MCF 10A (cell line): ENCODE measurements around the gene NSMF. TPM values are rescaled to one million over a fixed set of nuclear protein-coding genes. Genes with fewer than 3 reads are reported as not detected.

ENCODE experiments used
- BruUV-seq: library from RNA; stranded (reverse); fragments of 400-500 nt; replicated peaks from 2 replicates; lab custom pipeline; 2021; lab: Mats Ljungman, UMichigan
- CTCF ChIA-PET: fragments of 300-600 bp; sonication (Branson Sonifier 250); formaldehyde crosslinking; extraction: SDS; loops from one replicate; lab custom pipeline; 2021; ENCODE audit warnings: antibody characterized with exemption, inconsistent platforms; lab: Yijun Ruan, JAX
- POLR2A ChIA-PET: fragments of 300-600, 350-650 bp; sonication (Branson Sonifier 250); formaldehyde crosslinking; extraction: SDS; loops from one replicate; lab custom pipeline; 2020; ENCODE audit warnings: antibody characterized with exemption, inconsistent platforms; lab: Yijun Ruan, JAX
- DNase-seq: peaks from one replicate; pipeline ENCODE4 v3.0.0-alpha.2; 2018; ENCODE audit not compliant: unreplicated experiment
- H3K27ac Mint-ChIP-seq: one replicate; pipeline ENCODE4 v1.8.0; 2022; ENCODE audit warnings: mild to moderate bottlenecking, low read depth, mixed read lengths; ENCODE audit not compliant: unreplicated experiment
- H3K27me3 Mint-ChIP-seq: one replicate; pipeline ENCODE4 v1.8.0; 2022; ENCODE audit warnings: mixed read lengths; ENCODE audit not compliant: insufficient read depth, unreplicated experiment
- H3K36me3 Mint-ChIP-seq: one replicate; pipeline ENCODE4 v1.8.0; 2022; ENCODE audit warnings: mild to moderate bottlenecking, moderate library complexity, mixed read lengths; ENCODE audit not compliant: insufficient read depth, unreplicated experiment
- H3K4me1 Mint-ChIP-seq: one replicate; pipeline ENCODE4 v1.8.0; 2022; ENCODE audit warnings: mixed read lengths; ENCODE audit not compliant: insufficient read depth, unreplicated experiment
- H3K4me3 Mint-ChIP-seq: one replicate; pipeline ENCODE4 v1.8.0; 2022; ENCODE audit warnings: mild to moderate bottlenecking, moderate library complexity, mixed read lengths; ENCODE audit not compliant: unreplicated experiment
- H3K9me3 Mint-ChIP-seq: one replicate; pipeline ENCODE4 v1.8.0; 2022; ENCODE audit warnings: mixed read lengths; ENCODE audit not compliant: unreplicated experiment
- CTCF ChIP-seq: fragments of 200-600 bp; IDR thresholded peaks from one replicate; pipeline ENCODE4 v1.8.0; 2022; ENCODE audit warnings: antibody characterized with exemption, mild to moderate bottlenecking; ENCODE audit not compliant: unreplicated experiment
- intact Hi-C: fragments of 100-400 bp; cut with micrococcal nuclease; formaldehyde crosslinking; loops from 2 replicates; pipeline ENCODE4 v1.14.1; 2022
- total RNA-seq: library from RNA; stranded (reverse); gene quantifications from 2 replicates; pipeline ENCODE4 v1.2.3, GENCODE V29; 2022

Gene NSMF
- total RNA-seq, 1 experiment from 2014 or later = 37.8 TPM

GRCh38 chr9:137477778-137478612 is 18.9 kb upstream of the NSMF start:
- no peak for TF ChIP-seq CTCF
- Mint-ChIP-seq H3K27ac (no peak overlapping the region), H3K36me3 (peaks cover 2% of the 10 kb centered on the region), H3K4me3 (no peak overlapping the region), H3K27me3 (no peaks in the 10 kb centered on the region), H3K9me3 (peaks cover 15% of the 10 kb centered on the region), H3K4me1 (peaks cover 8% of the 10 kb centered on the region)
- DNase-seq = no peak
- no TSS peak for BruUV-seq
- POLR2A ChIA-PET = no interaction called here
- intact Hi-C loops = no loop called here
- CTCF ChIA-PET = interaction anchor here (0.6 kb wide), 2 partner anchors 191 to 449 kb away, joined by 3 to 4 read pairs; no protein-coding TSS in a partner anchor

GRCh38 chr9:137476856-137477255 is 17.7 kb upstream of the NSMF start:
- DNase-seq = no peak
- CTCF ChIA-PET = no interaction called here
- BruUV-seq = no TSS peak
- Mint-ChIP-seq H3K36me3 (peaks cover 6% of the 10 kb centered on the region), H3K9me3 (peaks cover 15% of the 10 kb centered on the region), H3K27ac (no peak overlapping the region), H3K4me3 (no peak overlapping the region), H3K27me3 (no peaks in the 10 kb centered on the region), H3K4me1 (peaks cover 1% of the 10 kb centered on the region)
- POLR2A ChIA-PET = no interaction called here
- intact Hi-C loops = no loop called here
- no peak for TF ChIP-seq CTCF

GRCh38 chr9:137475666-137476065 is 16.5 kb upstream of the NSMF start:
- no peak for DNase-seq
- POLR2A ChIA-PET = no interaction called here
- CTCF ChIA-PET = no interaction called here
- Mint-ChIP-seq H3K36me3 (peaks cover 6% of the 10 kb centered on the region), H3K4me3 (no peak overlapping the region), H3K27me3 (peaks cover 5% of the 10 kb centered on the region), H3K9me3 (peaks cover 15% of the 10 kb centered on the region), H3K27ac (no peak overlapping the region), H3K4me1 (no peaks in the 10 kb centered on the region)
- no TSS peak for BruUV-seq
- TF ChIP-seq CTCF = no peak
- intact Hi-C loops = no loop called here

GRCh38 chr9:137474271-137474670 is 15.1 kb upstream of the NSMF start:
- POLR2A ChIA-PET = no interaction called here

More at GRCh38 chr9:137474271-137474670, 15.1 kb upstream of the NSMF start:
- H3K27ac Mint-ChIP-seq = no peak overlapping the region
- peaks cover 18% of the 10 kb centered on the region for H3K27me3 Mint-ChIP-seq
- peaks cover 6% of the 10 kb centered on the region for H3K36me3 Mint-ChIP-seq
- H3K4me1 Mint-ChIP-seq = no peaks in the 10 kb centered on the region
- no peak for DNase-seq
- no TSS peak for BruUV-seq
- no peak overlapping the region for H3K4me3 Mint-ChIP-seq
- TF ChIP-seq CTCF = no peak
- CTCF ChIA-PET = interaction anchor here (0.7 to 1.0 kb wide), 2 partner anchors 17 to 350 kb away, joined by 3 to 4 read pairs; no protein-coding TSS in a partner anchor
- intact Hi-C loops = no loop called here
- peaks cover 15% of the 10 kb centered on the region for H3K9me3 Mint-ChIP-seq
